Measurements from ENCODE around the gene KLHL14.

GRCh38 chr18:32623563-32623962 is 149.3 kb downstream of the KLHL14 start:
- TF ChIP-seq, protein P1, sequence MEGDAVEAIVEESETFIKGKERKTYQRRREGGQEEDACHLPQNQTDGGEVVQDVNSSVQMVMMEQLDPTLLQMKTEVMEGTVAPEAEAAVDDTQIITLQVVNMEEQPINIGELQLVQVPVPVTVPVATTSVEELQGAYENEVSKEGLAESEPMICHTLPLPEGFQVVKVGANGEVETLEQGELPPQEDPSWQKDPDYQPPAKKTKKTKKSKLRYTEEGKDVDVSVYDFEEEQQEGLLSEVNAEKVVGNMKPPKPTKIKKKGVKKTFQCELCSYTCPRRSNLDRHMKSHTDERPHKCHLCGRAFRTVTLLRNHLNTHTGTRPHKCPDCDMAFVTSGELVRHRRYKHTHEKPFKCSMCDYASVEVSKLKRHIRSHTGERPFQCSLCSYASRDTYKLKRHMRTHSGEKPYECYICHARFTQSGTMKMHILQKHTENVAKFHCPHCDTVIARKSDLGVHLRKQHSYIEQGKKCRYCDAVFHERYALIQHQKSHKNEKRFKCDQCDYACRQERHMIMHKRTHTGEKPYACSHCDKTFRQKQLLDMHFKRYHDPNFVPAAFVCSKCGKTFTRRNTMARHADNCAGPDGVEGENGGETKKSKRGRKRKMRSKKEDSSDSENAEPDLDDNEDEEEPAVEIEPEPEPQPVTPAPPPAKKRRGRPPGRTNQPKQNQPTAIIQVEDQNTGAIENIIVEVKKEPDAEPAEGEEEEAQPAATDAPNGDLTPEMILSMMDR (IDR thresholded peaks at IDR 0.05), result no peak
- TF ChIP-seq POLR2A (IDR thresholded peaks at IDR 0.05), result no peak
- no peak for TF ChIP-seq POLR2AphosphoS5 (IDR thresholded peaks at IDR 0.05; ENCODE audit: insufficient read depth in 1 of 2, low read depth in 1 of 2)
